ENCODE data around the gene VEGFA.

VEGFA gene

DNA sequence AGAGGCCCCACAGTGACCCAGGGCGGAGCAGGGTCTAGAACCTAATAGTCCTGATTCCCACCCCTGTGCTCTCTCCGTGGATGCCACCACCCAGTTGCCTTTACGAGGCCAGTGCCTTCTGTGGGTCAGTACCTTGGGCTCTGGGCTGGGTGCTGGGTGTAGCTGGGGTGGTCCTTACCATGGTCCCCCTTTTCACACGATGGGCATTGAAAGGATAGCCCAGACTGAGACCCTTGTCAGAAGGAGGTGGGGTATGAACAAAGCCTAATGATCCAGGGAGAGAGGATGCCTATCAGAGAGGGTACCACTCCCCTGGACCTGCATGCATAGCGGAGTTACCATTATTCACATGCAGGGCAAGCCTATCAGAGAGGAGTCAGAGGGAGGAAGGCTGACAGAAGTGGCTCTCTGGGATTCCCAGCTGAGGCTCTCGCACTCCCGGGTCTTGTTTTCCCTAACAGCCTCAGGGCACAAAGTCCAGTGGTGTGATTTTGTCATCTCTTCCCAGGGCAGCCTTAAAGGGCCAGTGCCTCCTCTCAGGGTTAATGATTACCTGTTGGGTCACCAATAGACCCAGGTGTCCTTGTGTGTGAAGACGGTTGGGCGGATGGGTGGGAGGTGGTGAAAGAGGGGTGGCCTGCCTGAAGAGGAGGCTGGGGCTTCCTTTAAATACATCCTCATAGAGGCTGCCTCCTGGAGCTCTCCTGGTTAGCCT, 36.2 kb downstream of the VEGFA start:
- TF ChIP-seq, protein P1, sequence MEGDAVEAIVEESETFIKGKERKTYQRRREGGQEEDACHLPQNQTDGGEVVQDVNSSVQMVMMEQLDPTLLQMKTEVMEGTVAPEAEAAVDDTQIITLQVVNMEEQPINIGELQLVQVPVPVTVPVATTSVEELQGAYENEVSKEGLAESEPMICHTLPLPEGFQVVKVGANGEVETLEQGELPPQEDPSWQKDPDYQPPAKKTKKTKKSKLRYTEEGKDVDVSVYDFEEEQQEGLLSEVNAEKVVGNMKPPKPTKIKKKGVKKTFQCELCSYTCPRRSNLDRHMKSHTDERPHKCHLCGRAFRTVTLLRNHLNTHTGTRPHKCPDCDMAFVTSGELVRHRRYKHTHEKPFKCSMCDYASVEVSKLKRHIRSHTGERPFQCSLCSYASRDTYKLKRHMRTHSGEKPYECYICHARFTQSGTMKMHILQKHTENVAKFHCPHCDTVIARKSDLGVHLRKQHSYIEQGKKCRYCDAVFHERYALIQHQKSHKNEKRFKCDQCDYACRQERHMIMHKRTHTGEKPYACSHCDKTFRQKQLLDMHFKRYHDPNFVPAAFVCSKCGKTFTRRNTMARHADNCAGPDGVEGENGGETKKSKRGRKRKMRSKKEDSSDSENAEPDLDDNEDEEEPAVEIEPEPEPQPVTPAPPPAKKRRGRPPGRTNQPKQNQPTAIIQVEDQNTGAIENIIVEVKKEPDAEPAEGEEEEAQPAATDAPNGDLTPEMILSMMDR (conservative IDR thresholded peaks at IDR 0.05; ENCODE audit: low read length) = no peak
- DNase-seq (ENCODE audit: low read depth) = no peak

DNA sequence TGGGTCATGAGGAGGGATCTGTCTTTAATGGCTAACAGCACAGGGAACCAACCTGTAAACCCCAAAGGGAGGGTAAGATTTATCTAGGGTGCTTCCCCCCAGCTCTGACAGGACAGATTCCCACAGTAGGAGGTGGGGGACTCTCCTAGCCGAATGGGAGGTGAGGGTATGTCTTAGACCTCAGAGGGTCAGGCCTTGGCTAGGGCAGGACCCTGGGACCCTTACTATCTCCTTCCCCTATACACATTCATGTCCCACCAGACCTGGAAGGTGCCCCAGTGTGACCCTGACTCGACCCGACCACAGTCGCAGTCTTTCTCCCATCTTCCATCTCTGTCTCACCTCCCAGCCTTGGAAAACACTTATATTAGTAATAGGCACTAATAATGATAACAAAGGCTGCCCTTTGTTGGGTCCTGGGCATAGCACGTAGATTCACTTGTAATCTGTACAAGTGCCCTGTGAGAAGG, 36.8 kb downstream of the VEGFA start:
- TF ChIP-seq, protein P1 (conservative IDR thresholded peaks at IDR 0.05; ENCODE audit: low read length) = no peak
- DNase-seq (ENCODE audit: low read depth) = no peak
- no peak overlapping the region for H3K4me3 ChIP-seq (ENCODE audit: low read length)

More for the DNA sequence above, 36.2 kb downstream of the VEGFA start:
- no peak overlapping the region for H3K4me3 ChIP-seq (ENCODE audit: low read length)

GRCh38 chr6:43807228-43808061, 37.4 kb downstream of the VEGFA start:
- no peak overlapping the region for H3K4me3 ChIP-seq (ENCODE audit: low read length)
- TF ChIP-seq, protein P1 (conservative IDR thresholded peaks at IDR 0.05; ENCODE audit: low read length) = no peak
- no peak for DNase-seq (ENCODE audit: low read depth)

DNA sequence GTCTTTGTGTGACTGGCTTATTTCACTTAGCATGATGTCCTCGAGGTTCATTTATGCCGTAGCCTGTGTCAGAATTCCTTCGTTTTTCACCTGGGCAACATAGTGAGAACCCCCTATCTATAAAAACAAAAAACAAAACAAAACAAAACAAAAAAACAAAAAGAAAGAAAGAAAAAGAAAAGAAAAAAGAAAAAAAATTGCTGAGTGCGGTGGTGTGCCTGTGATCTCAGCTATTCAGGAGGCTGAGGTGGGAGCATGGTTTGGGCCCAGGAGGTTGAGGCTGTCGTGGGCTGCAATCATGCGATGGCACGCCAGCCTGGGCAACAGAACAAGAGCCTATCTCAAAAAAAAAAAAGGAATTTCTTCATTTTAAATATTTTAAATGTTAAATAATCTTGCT, 38.4 kb downstream of the VEGFA start:
- no peak overlapping the region for H3K4me3 ChIP-seq (ENCODE audit: low read length)
- DNase-seq (ENCODE audit: low read depth) = no peak
- TF ChIP-seq, protein P1 (conservative IDR thresholded peaks at IDR 0.05; ENCODE audit: low read length) = no peak

GRCh38 chr6:43809417-43810305, 39.6 kb downstream of the VEGFA start:
- TF ChIP-seq, protein P1 (conservative IDR thresholded peaks at IDR 0.05; ENCODE audit: low read length) = no peak
- no peak for DNase-seq (ENCODE audit: low read depth)
- no peak overlapping the region for H3K4me3 ChIP-seq (ENCODE audit: low read length)

DNA sequence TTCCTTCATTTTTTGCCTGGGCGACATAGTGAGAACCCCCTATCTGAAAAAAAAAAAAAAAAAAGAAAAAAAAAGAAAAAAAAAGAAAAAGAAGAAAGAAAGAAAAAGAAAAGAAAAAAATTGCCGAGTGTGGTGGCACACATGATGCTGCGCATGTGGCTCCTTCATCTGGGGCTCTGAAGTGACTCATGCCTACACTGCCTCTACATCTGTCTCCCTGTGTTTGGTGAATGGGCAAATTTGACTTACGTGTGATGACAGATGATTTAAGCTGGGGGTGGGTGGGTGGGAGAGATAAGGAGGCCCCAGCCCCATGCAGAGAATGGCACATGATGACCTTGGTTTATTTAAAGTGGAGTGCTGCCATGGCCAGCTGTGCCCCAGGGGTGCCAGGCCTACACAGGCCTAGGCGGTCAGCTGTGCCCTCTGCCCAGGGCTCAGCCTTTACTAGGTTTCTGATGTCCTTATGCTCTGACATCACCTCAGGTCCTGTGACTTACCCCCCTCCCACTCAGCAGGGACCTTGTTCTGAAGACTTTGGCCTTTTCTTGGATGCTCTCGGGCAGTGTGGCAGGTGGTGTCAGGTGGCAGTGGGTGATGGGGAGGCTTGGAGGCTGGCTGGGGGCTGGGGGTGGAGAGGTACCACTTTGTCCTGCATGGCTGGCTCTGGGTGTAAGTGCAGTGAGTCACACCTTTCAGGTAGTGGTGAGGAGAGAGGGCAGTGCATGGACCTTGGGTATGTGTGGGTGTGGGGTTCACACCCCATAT, 41.1 kb downstream of the VEGFA start:
- no peak for DNase-seq (ENCODE audit: low read depth)
- H3K4me3 ChIP-seq (ENCODE audit: low read length) = no peak overlapping the region
- TF ChIP-seq, protein P1 (conservative IDR thresholded peaks at IDR 0.05; ENCODE audit: low read length) = no peak

All from AG10803 (cell line).